GM18498 (cell line): ENCODE results near the gene LRRC26.

Source experiments
- ATAC-seq: cut with Tn5 transposase; IDR thresholded peaks from one replicate; pipeline ENCODE4 v1.9.1; 2021; ENCODE audit warnings: mild to moderate bottlenecking, moderate library complexity; ENCODE audit not compliant: unreplicated experiment

The LRRC26 gene, protein sequence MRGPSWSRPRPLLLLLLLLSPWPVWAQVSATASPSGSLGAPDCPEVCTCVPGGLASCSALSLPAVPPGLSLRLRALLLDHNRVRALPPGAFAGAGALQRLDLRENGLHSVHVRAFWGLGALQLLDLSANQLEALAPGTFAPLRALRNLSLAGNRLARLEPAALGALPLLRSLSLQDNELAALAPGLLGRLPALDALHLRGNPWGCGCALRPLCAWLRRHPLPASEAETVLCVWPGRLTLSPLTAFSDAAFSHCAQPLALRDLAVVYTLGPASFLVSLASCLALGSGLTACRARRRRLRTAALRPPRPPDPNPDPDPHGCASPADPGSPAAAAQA

GRCh38 chr9:137169896-137170358, at the start of gene LRRC26:
LRRC26 (minus strand) TSS chr9:137170051; CDS start chr9:137169943, 108 bp downstream.
- no peak for ATAC-seq

- ATAC-seq = no peak
These were observed 49.0 kb upstream of the LRRC26 start for GRCh38 chr9:137218754-137219271.

GRCh38 chr9:137218212-137218753, 48.4 kb upstream of the LRRC26 start:
- ATAC-seq = no peak

DNA sequence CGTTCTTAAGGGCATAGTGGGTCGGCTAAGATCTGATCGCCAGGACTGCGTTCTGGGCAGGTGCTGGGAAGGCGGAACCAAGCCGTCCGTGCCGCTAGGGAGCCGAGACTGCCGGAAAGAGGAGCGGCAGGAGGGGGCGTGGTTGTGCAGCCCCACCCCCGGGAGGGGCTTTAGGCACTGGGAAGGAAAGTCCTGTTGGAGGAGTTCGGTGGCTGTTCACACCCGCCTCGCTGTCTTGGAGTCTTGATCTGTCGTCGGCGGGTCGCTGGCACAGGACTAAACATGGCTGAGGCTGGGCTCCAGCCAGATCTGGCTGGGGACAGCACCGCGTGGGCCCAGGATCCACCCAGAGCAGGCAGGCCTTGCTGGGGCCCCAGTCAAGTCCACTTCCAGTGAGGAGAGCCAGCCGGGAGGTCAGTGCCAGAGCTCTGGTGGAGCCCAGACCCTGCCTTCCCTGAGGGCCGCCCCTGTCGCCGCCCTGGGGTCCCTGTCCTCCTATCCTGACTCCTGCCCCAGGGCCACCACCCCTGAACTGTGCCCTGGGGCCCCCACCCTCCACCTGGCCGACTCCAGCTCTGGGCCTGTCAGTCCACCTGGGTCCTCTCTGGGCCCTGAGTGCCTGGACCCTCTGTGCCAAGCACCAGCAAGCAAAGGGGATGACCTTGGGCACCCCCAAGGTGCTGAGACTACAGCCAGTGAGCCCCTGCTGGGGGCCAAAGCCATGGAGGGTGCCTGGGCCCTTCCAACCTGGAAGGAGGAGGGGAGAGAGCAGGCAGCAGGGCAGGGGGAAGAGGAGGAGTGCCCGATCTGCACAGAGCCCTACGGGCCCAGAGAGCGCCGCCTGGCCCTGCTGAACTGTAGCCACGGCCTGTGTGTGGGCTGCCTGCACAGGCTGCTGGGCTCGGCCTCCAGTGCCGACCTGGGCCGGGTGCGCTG, 47.7 kb upstream of the LRRC26 start:
- no peak for ATAC-seq

- ATAC-seq = no peak
These were observed 46.5 kb upstream of the LRRC26 start for GRCh38 chr9:137216188-137216965.

- no peak for ATAC-seq
These were observed 45.5 kb upstream of the LRRC26 start for GRCh38 chr9:137215196-137215986.

GRCh38 chr9:137214620-137215019, 44.8 kb upstream of the LRRC26 start:
- ATAC-seq = no peak

DNA sequence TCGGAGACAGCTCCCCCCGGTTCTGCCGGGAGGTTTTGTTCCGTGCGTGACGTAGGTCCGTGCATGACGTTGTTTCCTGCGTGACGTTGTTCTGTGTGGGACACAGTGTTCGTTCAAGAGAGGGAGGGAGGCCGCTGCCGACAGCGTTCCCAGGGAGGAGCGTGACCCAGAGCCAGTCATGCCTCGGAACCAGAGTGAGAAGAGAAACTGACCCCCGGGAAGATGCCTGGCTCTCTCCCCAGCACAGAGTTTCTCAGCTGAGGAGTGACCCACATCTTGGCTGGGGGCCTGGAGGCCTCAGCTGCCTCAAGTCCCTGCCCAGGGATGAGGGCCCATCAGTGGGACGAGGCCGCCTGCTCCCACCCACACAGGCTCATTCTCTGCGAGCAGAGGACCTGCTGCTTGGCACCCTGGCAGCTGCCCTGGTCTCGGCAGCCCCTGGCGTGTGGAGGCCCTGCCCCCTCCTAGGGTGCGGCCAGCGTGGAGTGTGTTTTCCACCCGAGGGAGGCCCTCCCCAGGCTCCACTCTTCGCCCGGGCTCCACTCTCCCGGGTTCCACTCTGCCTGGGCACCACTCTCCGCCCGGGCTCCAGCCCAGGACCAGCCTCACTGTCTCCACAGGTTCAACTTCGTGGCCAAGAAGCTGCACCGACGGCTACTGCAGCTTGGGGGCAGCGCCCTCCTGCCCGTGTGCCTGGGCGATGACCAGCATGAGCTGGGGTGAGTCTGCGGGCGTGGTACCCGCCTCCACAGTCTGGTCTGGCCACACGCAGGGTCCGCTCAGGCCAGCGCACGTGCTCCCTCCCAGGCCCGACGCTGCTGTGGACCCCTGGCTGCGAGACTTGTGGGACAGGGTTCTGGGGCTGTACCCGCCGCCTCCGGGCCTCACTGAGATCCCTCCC, 43.6 kb upstream of the LRRC26 start:
- no peak for ATAC-seq

DNA sequence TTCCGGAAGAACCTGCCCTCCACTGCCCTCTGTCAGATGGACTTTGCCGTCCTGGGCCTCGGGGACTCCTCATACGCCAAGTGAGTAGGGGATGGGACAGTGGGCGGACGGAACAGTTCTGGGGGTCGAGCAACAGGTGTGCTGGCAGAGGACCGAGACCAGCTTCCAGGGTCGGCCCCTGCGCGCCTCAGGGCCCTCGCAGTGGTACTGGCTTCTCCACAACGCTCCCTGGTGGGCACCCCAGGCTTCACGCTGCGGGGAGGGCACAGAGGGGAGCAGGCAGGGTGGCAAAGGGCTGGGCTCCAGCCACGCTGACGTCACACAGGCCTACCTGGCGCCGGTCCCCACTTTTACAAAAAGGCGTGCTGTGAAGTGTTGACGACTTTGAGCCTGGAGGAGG, 42.7 kb upstream of the LRRC26 start:
- no peak for ATAC-seq

GRCh38 chr9:137211532-137211931, 41.7 kb upstream of the LRRC26 start:
- ATAC-seq = no peak

- ATAC-seq = no peak
These were observed 36.8 kb upstream of the LRRC26 start for GRCh38 chr9:137206602-137207001.

DNA sequence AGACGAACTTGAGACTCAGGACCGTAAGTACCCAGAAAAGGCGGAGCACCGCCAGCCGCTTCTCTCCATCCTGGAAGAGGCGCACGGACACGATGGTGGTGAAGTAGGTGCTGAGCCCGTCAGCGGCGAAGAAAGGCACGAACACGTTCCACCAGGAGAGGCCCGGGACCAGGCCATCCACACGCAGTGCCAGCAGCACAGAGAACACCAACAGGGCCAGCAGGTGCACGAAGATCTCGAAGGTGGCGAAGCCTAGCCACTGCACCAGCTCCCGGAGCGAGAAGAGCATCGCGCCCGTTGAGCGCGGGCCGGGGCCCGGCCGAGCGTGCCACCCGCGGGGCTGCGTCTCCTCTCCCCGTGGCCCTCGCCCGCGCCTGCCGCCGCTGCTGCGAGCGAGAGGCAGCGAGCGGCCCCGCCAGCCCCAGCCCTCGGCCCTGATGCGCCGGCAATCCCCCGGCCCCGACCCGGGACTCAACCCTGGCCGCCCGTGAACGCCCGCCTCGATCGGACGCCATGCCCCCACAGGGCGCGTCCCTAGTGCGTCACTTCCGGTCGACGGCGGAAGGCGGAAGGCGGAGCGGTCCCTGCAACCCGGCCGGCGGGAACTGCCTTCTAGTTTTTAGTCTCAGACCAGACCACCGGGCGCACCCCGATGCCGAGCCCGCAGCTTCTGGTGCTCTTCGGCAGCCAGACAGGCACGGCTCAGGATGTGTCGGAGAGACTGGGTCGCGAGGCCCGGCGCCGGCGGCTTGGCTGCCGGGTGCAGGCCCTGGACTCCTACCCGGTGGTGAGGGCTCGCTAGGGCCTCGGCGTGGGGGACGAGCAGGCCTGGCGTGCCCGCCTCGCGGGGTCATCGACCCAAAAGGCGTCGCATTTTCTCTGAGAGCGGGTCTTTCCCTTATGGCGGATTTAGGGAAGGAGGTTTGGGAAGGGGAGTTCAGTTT, 35.5 kb upstream of the LRRC26 start, which contains the start of the genes NDOR1 and TMEM203:
NDOR1 (plus strand) TSS at position 575 of the 944 bp plus-strand sequence; CDS start at position 653, 78 bp downstream.
TMEM203 (minus strand) TSS at position 523 of the 944 bp plus-strand sequence; CDS start at position 289, 234 bp downstream.
- peak; percentile 39 for ATAC-seq

- no peak for ATAC-seq
These were observed 34.9 kb upstream of the LRRC26 start for GRCh38 chr9:137204731-137205125.

GRCh38 chr9:137202966-137203365, 33.1 kb upstream of the LRRC26 start:
- no peak for ATAC-seq

GRCh38 chr9:137201205-137201868, 31.5 kb upstream of the LRRC26 start:
- ATAC-seq = no peak

GRCh38 chr9:137200311-137201204, 30.7 kb upstream of the LRRC26 start, which contains the start of gene TPRN:
TPRN (minus strand) TSS chr9:137200741; CDS start chr9:137200711, 30 bp downstream.
- peak; percentile 92 for ATAC-seq
